HG02798 (cell line): ENCODE measurements around the gene DRICH1.
"Not testable (repeated sequence)": the region's sequence is repeated elsewhere in the genome, so short reads cannot be mapped to it uniquely, and the experiment has no call there.

Source experiments
- ATAC-seq: cut with Tn5 transposase; IDR thresholded peaks from one replicate; pipeline ENCODE4 v1.9.1; 2021; ENCODE audit warnings: mild to moderate bottlenecking; ENCODE audit not compliant: unreplicated experiment, poor library complexity

The DRICH1 gene

GRCh38 chr22:23573106-23573505 lies 59.0 kb downstream of the DRICH1 start:
- not testable (repeated sequence) for ATAC-seq

- no peak for ATAC-seq
Observed at GRCh38 chr22:23571486-23571885, 60.6 kb downstream of the DRICH1 start.

GRCh38 chr22:23570681-23571080 lies 61.4 kb downstream of the DRICH1 start:
- ATAC-seq: no peak

GRCh38 chr22:23569716-23570115 lies 62.4 kb downstream of the DRICH1 start:
- no peak for ATAC-seq

- no peak for ATAC-seq
Observed at GRCh38 chr22:23569291-23569690, 62.8 kb downstream of the DRICH1 start.

- ATAC-seq: no peak
Observed at GRCh38 chr22:23566705-23567475, 65.2 kb downstream of the DRICH1 start.

GRCh38 chr22:23565915-23566704 lies 66.0 kb downstream of the DRICH1 start:
- no peak for ATAC-seq

GRCh38 chr22:23565305-23565914 lies 66.7 kb downstream of the DRICH1 start:
- no peak for ATAC-seq

GRCh38 chr22:23564276-23564675 lies 67.8 kb downstream of the DRICH1 start:
- no peak for ATAC-seq

GRCh38 chr22:23563111-23563510 lies 69.0 kb downstream of the DRICH1 start:
- no peak for ATAC-seq

GRCh38 chr22:23562186-23562585 lies 69.9 kb downstream of the DRICH1 start:
- no peak for ATAC-seq

GRCh38 chr22:23561025-23561510 lies 71.1 kb downstream of the DRICH1 start:
- not testable (repeated sequence) for ATAC-seq

GRCh38 chr22:23560215-23560614 lies 71.9 kb downstream of the DRICH1 start:
- ATAC-seq: not testable (repeated sequence)
